Measurements from ENCODE around the gene ARHGAP10.

ARHGAP10 gene

DNA sequence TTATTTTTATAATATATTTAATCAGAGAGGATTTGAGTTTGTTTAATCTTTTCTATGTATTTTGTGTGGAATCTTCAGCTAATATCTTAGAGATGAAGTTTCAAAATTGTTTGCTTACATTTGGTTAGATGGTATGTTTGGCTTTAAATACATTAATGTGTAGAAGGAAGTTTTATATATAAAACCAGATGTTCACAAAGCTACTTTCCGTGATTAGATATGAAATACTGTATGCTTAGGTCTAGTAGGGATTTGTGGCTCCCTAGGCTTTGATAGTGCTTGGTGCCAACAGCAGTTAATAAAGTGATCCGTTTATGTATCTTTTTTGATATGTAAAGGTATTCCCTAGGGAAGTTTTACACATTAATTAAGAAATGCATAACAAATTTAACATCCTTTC, 223.0 kb downstream of the ARHGAP10 start:
- Histone ChIP-seq H3K4ac (ENCODE audit: low read depth in 1 of 2, low read length in 2 of 2) (no peak overlapping the region), H2BK5ac (ENCODE audit: low read depth, low read length, poor library complexity, severe bottlenecking) (no peak overlapping the region), H2BK15ac (ENCODE audit: low read depth, poor library complexity, severe bottlenecking) (no peak overlapping the region), H2AK5ac (ENCODE audit: low read length, severe bottlenecking) (no peak overlapping the region), H3K14ac (ENCODE audit: low read length in 2 of 2) (no peak overlapping the region), H3K36me3 (ENCODE audit: control insufficient read depth in 1 of 2, insufficient read depth in 2 of 2, low read depth in 1 of 2, low read length in 2 of 2) (peaks cover 2 to 69% of the 10 kb centered on the region in 2 experiments), H3K79me1 (replicated peaks; ENCODE audit: low read length, poor library complexity, severe bottlenecking) (peaks cover 4% of the 10 kb centered on the region), H3K23ac (ENCODE audit: low read length in 2 of 2) (no peak overlapping the region), H2BK12ac (ENCODE audit: low read length in 2 of 2) (no peak overlapping the region), H3K4me2 (ENCODE audit: low read length, poor library complexity, severe bottlenecking) (no peak overlapping the region), H4K91ac (ENCODE audit: low read length) (no peak overlapping the region), H2BK120ac (ENCODE audit: low read depth, low read length) (no peak overlapping the region), H3K4me3 (ENCODE audit: insufficient read depth in 1 of 2, low read depth in 1 of 2, low read length in 2 of 2) (no peak overlapping the region), H2AFZ (ENCODE audit: low read depth, low read length) (no peak overlapping the region), H3K27ac (ENCODE audit: low read length, poor library complexity, severe bottlenecking) (no peak overlapping the region), H3K9ac (ENCODE audit: low read length) (no peak overlapping the region), H4K8ac (ENCODE audit: low read length) (no peak overlapping the region), H3K9me3 (ENCODE audit: control insufficient read depth, low read length) (no peaks in the 10 kb centered on the region), H3K18ac (ENCODE audit: low read depth in 1 of 2, low read length in 2 of 2) (no peak overlapping the region), H3K4me1 (ENCODE audit: control insufficient read depth, insufficient read depth, low read depth, low read length) (no peaks in the 10 kb centered on the region), H3K27me3 (ENCODE audit: control insufficient read depth in 1 of 2, insufficient read depth in 1 of 2, low read length in 2 of 2) (no peaks in the 10 kb centered on the region)
- WGBS, result 92% methylated on average over 1 of the region's 2 CpGs
- DNase-seq, result no peak

GRCh38 chr4:147955827-147956558, 224.1 kb downstream of the ARHGAP10 start:
- Histone ChIP-seq H4K91ac (ENCODE audit: low read length) (no peak overlapping the region), H2BK120ac (ENCODE audit: low read depth, low read length) (no peak overlapping the region), H3K4ac (ENCODE audit: low read depth in 1 of 2, low read length in 2 of 2) (no peak overlapping the region), H2BK12ac (ENCODE audit: low read length in 2 of 2) (no peak overlapping the region), H4K8ac (ENCODE audit: low read length) (no peak overlapping the region), H3K4me1 (ENCODE audit: control insufficient read depth, insufficient read depth, low read depth, low read length) (no peaks in the 10 kb centered on the region), H2BK15ac (ENCODE audit: low read depth, poor library complexity, severe bottlenecking) (no peak overlapping the region), H2AK5ac (ENCODE audit: low read length, severe bottlenecking) (no peak overlapping the region), H3K18ac (ENCODE audit: low read depth in 1 of 2, low read length in 2 of 2) (no peak overlapping the region), H3K23ac (ENCODE audit: low read length in 2 of 2) (no peak overlapping the region), H3K9ac (ENCODE audit: low read length) (no peak overlapping the region), H3K9me3 (ENCODE audit: control insufficient read depth, low read length) (no peaks in the 10 kb centered on the region), H2AFZ (ENCODE audit: low read depth, low read length) (no peak overlapping the region), H3K27ac (ENCODE audit: low read length, poor library complexity, severe bottlenecking) (no peak overlapping the region), H2BK5ac (ENCODE audit: low read depth, low read length, poor library complexity, severe bottlenecking) (no peak overlapping the region), H3K4me2 (ENCODE audit: low read length, poor library complexity, severe bottlenecking) (no peak overlapping the region), H3K79me1 (replicated peaks; ENCODE audit: low read length, poor library complexity, severe bottlenecking) (no peaks in the 10 kb centered on the region), H3K14ac (ENCODE audit: low read length in 2 of 2) (no peak overlapping the region), H3K27me3 (ENCODE audit: control insufficient read depth in 1 of 2, insufficient read depth in 1 of 2, low read length in 2 of 2) (no peaks in the 10 kb centered on the region), H3K4me3 (ENCODE audit: insufficient read depth in 1 of 2, low read depth in 1 of 2, low read length in 2 of 2) (no peak overlapping the region), H3K36me3 (ENCODE audit: control insufficient read depth in 1 of 2, insufficient read depth in 2 of 2, low read depth in 1 of 2, low read length in 2 of 2) (peaks cover 0 to 64% of the 10 kb centered on the region in 2 experiments)
- 77% methylated on average over 4 of the region's 4 CpGs for WGBS
- no peak for DNase-seq

- no peaks in the 10 kb centered on the region for H3K9me3 ChIP-seq (ENCODE audit: control insufficient read depth, low read length)
- H3K18ac ChIP-seq (ENCODE audit: low read depth in 1 of 2, low read length in 2 of 2), result no peak overlapping the region
- H3K4me3 ChIP-seq (ENCODE audit: insufficient read depth in 1 of 2, low read depth in 1 of 2, low read length in 2 of 2), result no peak overlapping the region
- no peak overlapping the region for H4K91ac ChIP-seq (ENCODE audit: low read length)
- H2BK5ac ChIP-seq (ENCODE audit: low read depth, low read length, poor library complexity, severe bottlenecking), result no peak overlapping the region
- H3K4me1 ChIP-seq (ENCODE audit: control insufficient read depth, insufficient read depth, low read depth, low read length), result peaks cover 1% of the 10 kb centered on the region
- H3K36me3 ChIP-seq (ENCODE audit: control insufficient read depth in 1 of 2, insufficient read depth in 2 of 2, low read depth in 1 of 2, low read length in 2 of 2), result peaks cover 2 to 63% of the 10 kb centered on the region in 2 experiments
- H3K14ac ChIP-seq (ENCODE audit: low read length in 2 of 2), result no peak overlapping the region
- no peak overlapping the region for H2BK12ac ChIP-seq (ENCODE audit: low read length in 2 of 2)
- no peak overlapping the region for H2BK120ac ChIP-seq (ENCODE audit: low read depth, low read length)
- no peaks in the 10 kb centered on the region for H3K27me3 ChIP-seq (ENCODE audit: control insufficient read depth in 1 of 2, insufficient read depth in 1 of 2, low read length in 2 of 2)
- H2AK5ac ChIP-seq (ENCODE audit: low read length, severe bottlenecking), result no peak overlapping the region
- no peak overlapping the region for H3K4me2 ChIP-seq (ENCODE audit: low read length, poor library complexity, severe bottlenecking)
- no peak overlapping the region for H3K4ac ChIP-seq (ENCODE audit: low read depth in 1 of 2, low read length in 2 of 2)
- WGBS, result 90% methylated on average over 2 of the region's 3 CpGs
- H2AFZ ChIP-seq (ENCODE audit: low read depth, low read length), result no peak overlapping the region
- no peak overlapping the region for H3K23ac ChIP-seq (ENCODE audit: low read length in 2 of 2)
- H3K27ac ChIP-seq (ENCODE audit: low read length, poor library complexity, severe bottlenecking), result no peak overlapping the region
- peaks cover 4% of the 10 kb centered on the region for H3K79me1 ChIP-seq (replicated peaks; ENCODE audit: low read length, poor library complexity, severe bottlenecking)
- H3K9ac ChIP-seq (ENCODE audit: low read length), result no peak overlapping the region
- no peak overlapping the region for H4K8ac ChIP-seq (ENCODE audit: low read length)
- DNase-seq, result no peak
- no peak overlapping the region for H2BK15ac ChIP-seq (ENCODE audit: low read depth, poor library complexity, severe bottlenecking)
Measured at GRCh38 chr4:147957446-147957845, 225.6 kb downstream of the ARHGAP10 start.

GRCh38 chr4:147958057-147958456, 226.2 kb downstream of the ARHGAP10 start:
- H3K79me1 ChIP-seq (replicated peaks; ENCODE audit: low read length, poor library complexity, severe bottlenecking), result peaks cover 4% of the 10 kb centered on the region
- H2BK12ac ChIP-seq (ENCODE audit: low read length in 2 of 2), result no peak overlapping the region
- no peaks in the 10 kb centered on the region for H3K27me3 ChIP-seq (ENCODE audit: control insufficient read depth in 1 of 2, insufficient read depth in 1 of 2, low read length in 2 of 2)
- H4K8ac ChIP-seq (ENCODE audit: low read length), result no peak overlapping the region
- no peak overlapping the region for H3K4me3 ChIP-seq (ENCODE audit: insufficient read depth in 1 of 2, low read depth in 1 of 2, low read length in 2 of 2)
- no peak overlapping the region for H2AFZ ChIP-seq (ENCODE audit: low read depth, low read length)
- no peak overlapping the region for H3K18ac ChIP-seq (ENCODE audit: low read depth in 1 of 2, low read length in 2 of 2)
- no peak overlapping the region for H3K4ac ChIP-seq (ENCODE audit: low read depth in 1 of 2, low read length in 2 of 2)
- no peak overlapping the region for H3K4me2 ChIP-seq (ENCODE audit: low read length, poor library complexity, severe bottlenecking)
- H3K36me3 ChIP-seq (ENCODE audit: control insufficient read depth in 1 of 2, insufficient read depth in 2 of 2, low read depth in 1 of 2, low read length in 2 of 2), result peaks cover 2 to 61% of the 10 kb centered on the region in 2 experiments
- no peak overlapping the region for H2BK5ac ChIP-seq (ENCODE audit: low read depth, low read length, poor library complexity, severe bottlenecking)
- WGBS, result 92% methylated on average over 3 of the region's 3 CpGs
- H3K23ac ChIP-seq (ENCODE audit: low read length in 2 of 2), result no peak overlapping the region
- H3K27ac ChIP-seq (ENCODE audit: low read length, poor library complexity, severe bottlenecking), result no peak overlapping the region
- H4K91ac ChIP-seq (ENCODE audit: low read length), result no peak overlapping the region
- peaks cover 1% of the 10 kb centered on the region for H3K4me1 ChIP-seq (ENCODE audit: control insufficient read depth, insufficient read depth, low read depth, low read length)
- H2AK5ac ChIP-seq (ENCODE audit: low read length, severe bottlenecking), result no peak overlapping the region
- no peak for DNase-seq
- H3K9me3 ChIP-seq (ENCODE audit: control insufficient read depth, low read length), result no peaks in the 10 kb centered on the region
- no peak overlapping the region for H3K14ac ChIP-seq (ENCODE audit: low read length in 2 of 2)
- no peak overlapping the region for H2BK15ac ChIP-seq (ENCODE audit: low read depth, poor library complexity, severe bottlenecking)
- H2BK120ac ChIP-seq (ENCODE audit: low read depth, low read length), result no peak overlapping the region
- H3K9ac ChIP-seq (ENCODE audit: low read length), result no peak overlapping the region

All from mesenchymal stem cell (in vitro differentiated cells and primary cell).